Measurements from ENCODE around the gene GRHL3.

GRCh38 chr1:24322470-24323177 is 3.5 kb downstream of the GRHL3 start:
- TF ChIP-seq CTCF (IDR thresholded peaks at IDR 0.05) (no peak), POLR2A (IDR thresholded peaks at IDR 0.05) (no peak)

Data from thyroid gland (tissue), 4 donors.